Measurements from ENCODE around the gene ELF2.

GRCh38 chr4:139144161-139144859 is 32.7 kb downstream of the ELF2 start:
- no peak for TF ChIP-seq CTCF (IDR thresholded peaks at IDR 0.05; ENCODE audit: low read depth, low read length)
- TF ChIP-seq MAX (IDR thresholded peaks at IDR 0.05; ENCODE audit: low read depth, low read length) = no peak
- no peak for TF ChIP-seq POLR2A (IDR thresholded peaks at IDR 0.05; ENCODE audit: extremely low read depth, insufficient read length)
